AG04449 (cell line): ENCODE results near the gene JUN.

Source experiments
- CTCF ChIA-PET: fragments of 350-600 bp; formaldehyde crosslinking; extraction: SDS; loops from one replicate; lab custom pipeline; 2021; ENCODE audit warnings: antibody characterized with exemption; lab: Yijun Ruan, JAX
- POLR2A ChIA-PET: fragments of 400-600, 350-600 bp; formaldehyde crosslinking; extraction: SDS; loops from one replicate; lab custom pipeline; 2020; ENCODE audit warnings: antibody characterized with exemption, inconsistent platforms; lab: Yijun Ruan, JAX
- DNase-seq: peaks from one replicate; pipeline ENCODE4 v3.0.0-alpha.2; 2010; ENCODE audit warnings: low read depth, low spot score
- H3K4me3 ChIP-seq: 2 replicates; pipeline ENCODE4 v1.5.1; 2011; ENCODE audit warnings: low read depth, mild to moderate bottlenecking, control low read depth, low read length
- TF ChIP-seq, protein P1 (sequence below): IDR thresholded peaks from one replicate; pipeline ENCODE4 v1.5.1; 2011; ENCODE audit warnings: mild to moderate bottlenecking, moderate library complexity, low read length, control low read depth, inconsistent platforms; ENCODE audit not compliant: insufficient read depth; ENCODE audit errors: missing control alignments

The JUN gene

DNA sequence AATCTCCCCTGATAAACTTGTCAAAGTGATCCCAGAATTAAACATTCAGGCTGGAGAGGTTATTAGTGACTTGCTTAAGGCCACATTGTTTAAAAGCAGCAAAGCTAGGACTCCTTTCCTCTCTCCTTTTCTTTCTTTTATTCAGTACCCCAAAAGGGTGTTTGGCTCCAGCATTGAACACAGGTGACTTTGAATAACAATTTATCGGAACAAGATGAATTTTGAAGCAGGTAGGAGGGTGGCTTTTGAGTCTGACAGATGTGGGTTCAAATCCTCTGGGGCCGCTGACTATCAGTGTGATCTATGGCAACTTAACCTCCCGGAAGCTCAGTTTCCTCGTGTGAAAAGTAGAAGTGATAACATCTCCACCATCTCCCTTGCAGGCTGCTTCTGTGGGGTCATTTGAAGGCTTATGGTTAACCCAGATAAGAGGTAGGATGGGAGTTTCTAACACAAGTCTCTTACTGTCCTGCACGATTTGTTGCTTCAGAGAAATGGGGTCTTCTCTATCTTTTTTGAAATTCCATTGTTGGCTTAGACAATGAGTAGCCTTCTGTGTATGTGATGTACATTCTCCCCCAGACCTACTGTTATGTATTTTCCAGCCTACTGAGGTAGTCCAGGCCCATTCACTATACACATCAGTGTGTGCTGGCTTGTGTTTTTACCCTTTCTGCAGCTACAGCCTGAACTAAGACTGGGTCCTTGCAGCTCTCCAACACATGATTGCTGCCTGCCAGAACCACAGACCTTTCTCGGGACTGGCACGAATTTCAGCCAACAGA lies 29.0 kb downstream of the JUN start:
- POLR2A ChIA-PET, result interaction anchor here (0.9 to 2.1 kb wide), 5 partner anchors 9 to 94 kb away, joined by 3 to 17 read pairs (median 4); partner anchors contain the start of gene JUN
- TF ChIP-seq, protein P1, sequence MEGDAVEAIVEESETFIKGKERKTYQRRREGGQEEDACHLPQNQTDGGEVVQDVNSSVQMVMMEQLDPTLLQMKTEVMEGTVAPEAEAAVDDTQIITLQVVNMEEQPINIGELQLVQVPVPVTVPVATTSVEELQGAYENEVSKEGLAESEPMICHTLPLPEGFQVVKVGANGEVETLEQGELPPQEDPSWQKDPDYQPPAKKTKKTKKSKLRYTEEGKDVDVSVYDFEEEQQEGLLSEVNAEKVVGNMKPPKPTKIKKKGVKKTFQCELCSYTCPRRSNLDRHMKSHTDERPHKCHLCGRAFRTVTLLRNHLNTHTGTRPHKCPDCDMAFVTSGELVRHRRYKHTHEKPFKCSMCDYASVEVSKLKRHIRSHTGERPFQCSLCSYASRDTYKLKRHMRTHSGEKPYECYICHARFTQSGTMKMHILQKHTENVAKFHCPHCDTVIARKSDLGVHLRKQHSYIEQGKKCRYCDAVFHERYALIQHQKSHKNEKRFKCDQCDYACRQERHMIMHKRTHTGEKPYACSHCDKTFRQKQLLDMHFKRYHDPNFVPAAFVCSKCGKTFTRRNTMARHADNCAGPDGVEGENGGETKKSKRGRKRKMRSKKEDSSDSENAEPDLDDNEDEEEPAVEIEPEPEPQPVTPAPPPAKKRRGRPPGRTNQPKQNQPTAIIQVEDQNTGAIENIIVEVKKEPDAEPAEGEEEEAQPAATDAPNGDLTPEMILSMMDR, result no peak
- H3K4me3 ChIP-seq, result no peak overlapping the region
- CTCF ChIA-PET, result interaction anchor here (1.0 to 8.7 kb wide), 9 partner anchors 8 to 28 kb away, joined by 3 to 58 read pairs (median 3); no protein-coding TSS in a partner anchor
- DNase-seq, result no peak

DNA sequence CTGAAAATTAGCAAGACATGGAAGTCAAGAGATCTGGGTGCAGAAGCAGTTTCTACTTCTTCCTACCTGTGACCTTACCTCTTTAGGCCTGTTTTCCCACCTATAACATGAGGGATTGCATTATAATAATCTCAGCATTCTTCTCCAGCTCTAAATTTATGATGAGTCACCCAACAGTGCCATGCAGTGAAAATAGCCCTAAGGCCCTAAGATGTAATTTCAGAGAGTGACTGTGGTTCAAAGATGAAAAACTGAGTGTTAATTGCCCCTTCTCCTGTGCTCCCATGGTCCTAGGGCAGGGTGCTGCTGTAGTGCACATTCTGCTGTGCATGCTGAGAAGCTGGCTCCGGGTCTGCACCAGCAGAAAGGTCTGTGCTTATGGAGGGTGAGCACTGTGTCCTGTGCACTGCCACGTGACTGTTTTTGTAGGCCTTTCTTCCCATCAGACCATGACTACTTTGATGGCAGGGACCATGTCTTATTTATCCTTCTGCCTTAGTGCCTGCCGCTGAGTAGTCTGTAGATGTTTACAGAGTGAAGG lies 29.7 kb downstream of the JUN start:
- POLR2A ChIA-PET, result interaction anchor here (0.7 to 2.1 kb wide), 3 partner anchors 9 to 30 kb away, joined by 3 to 15 read pairs (median 3); partner anchors contain the start of gene JUN
- TF ChIP-seq, protein P1, result no peak
- CTCF ChIA-PET, result interaction anchor here (1.1 to 8.7 kb wide), 4 partner anchors 11 to 15 kb away, joined by 3 to 58 read pairs (median 6); no protein-coding TSS in a partner anchor
- DNase-seq, result no peak
- H3K4me3 ChIP-seq, result no peak overlapping the region

GRCh38 chr1:58753431-58753866 lies 30.4 kb downstream of the JUN start:
- H3K4me3 ChIP-seq, result no peak overlapping the region
- CTCF ChIA-PET, result interaction anchor here (1.1 to 8.7 kb wide), 2 partner anchors 13 to 15 kb away, joined by 3 to 58 read pairs; no protein-coding TSS in a partner anchor
- POLR2A ChIA-PET, result interaction anchor here (0.7 to 0.8 kb wide), 2 partner anchors 10 to 11 kb away, joined by 3 read pairs; no protein-coding TSS in a partner anchor
- TF ChIP-seq, protein P1, result no peak
- DNase-seq, result no peak

DNA sequence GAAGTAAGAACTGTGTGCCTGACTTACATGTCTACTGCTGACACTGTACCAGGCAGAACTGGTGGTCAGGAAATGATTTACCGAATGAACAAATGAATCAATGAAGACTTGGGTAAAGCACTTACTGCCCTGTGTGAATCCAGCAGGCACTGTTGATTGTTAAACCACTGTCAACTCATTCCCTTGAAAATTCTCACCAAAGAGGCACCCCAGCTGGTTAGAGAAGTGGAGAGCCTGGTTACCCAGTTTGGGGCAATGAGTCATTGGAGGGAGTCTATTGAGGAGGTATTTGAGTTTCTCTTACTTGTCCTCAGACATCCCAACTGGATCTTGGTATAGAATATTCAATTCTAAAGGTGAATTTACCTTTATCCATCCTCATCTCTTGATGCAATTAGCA lies 34.2 kb downstream of the JUN start:
- TF ChIP-seq, protein P1, result no peak
- CTCF ChIA-PET, result interaction anchor here (1.8 to 1.9 kb wide), 2 partner anchors 950 to 1010 kb away, joined by 4 to 5 read pairs; no protein-coding TSS in a partner anchor
- POLR2A ChIA-PET, result no interaction called here
- no peak overlapping the region for H3K4me3 ChIP-seq
- no peak for DNase-seq

DNA sequence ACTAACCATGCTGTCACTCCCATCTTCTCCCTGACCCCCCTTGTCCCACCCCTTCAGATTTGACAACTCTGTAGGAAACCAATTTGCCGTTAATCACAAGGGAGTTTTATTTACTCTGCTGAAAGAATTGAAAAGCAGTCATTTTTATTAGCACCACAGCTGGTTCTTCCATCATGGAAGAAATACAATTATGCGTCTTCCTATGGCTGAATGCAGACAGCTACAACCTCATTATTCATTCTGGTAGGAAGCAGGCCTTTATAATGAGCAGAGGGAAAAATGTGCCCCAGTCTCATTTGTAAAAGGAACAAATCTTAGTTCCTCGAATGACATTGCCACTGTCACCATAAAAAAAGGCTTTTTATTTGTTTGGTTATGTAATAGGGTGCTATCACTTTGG lies 35.2 kb downstream of the JUN start:
- TF ChIP-seq, protein P1, result no peak
- ChIA-PET CTCF (interaction anchor here (0.9 to 1.9 kb wide), 5 partner anchors 10 to 1011 kb away, joined by 4 to 5 read pairs (median 4); no protein-coding TSS in a partner anchor), POLR2A (no interaction called here)
- no peak for DNase-seq
- H3K4me3 ChIP-seq, result no peak overlapping the region

- TF ChIP-seq, protein P1, result no peak
- POLR2A ChIA-PET, result no interaction called here
- CTCF ChIA-PET, result interaction anchor here (1.2 to 1.4 kb wide), 2 partner anchors 9 to 23 kb away, joined by 3 to 5 read pairs; no protein-coding TSS in a partner anchor
- no peak for DNase-seq
- H3K4me3 ChIP-seq, result no peak overlapping the region
Measured at GRCh38 chr1:58746757-58747156, 37.1 kb downstream of the JUN start.
